DOHH2 (cell line): ENCODE results near the gene MRC2.

Experiments used
- H3F3A ChIP-seq: fragments of 200-600 bp; sonication (generic), shearing (Covaris generic); 2 replicates; pipeline ENCODE4 v1.6.0; 2016; ENCODE audit warnings: antibody characterized with exemption, mild to moderate bottlenecking; ENCODE audit not compliant: control insufficient read depth, insufficient read depth
- H3K27ac ChIP-seq: fragments of 200-600 bp; sonication (generic); 2 replicates; pipeline ENCODE4 v1.5.1; 2014; ENCODE audit warnings: low read depth, mild to moderate bottlenecking, low read length, moderate library complexity
- H3K27me3 ChIP-seq: fragments of 200-600 bp; sonication (generic); 2 replicates; pipeline ENCODE4 v1.6.1; 2014; ENCODE audit warnings: mild to moderate bottlenecking, low read length, mixed read lengths; ENCODE audit not compliant: control insufficient read depth
- H3K36me3 ChIP-seq: fragments of 200-600 bp; sonication (generic); 2 replicates; pipeline ENCODE4 v1.6.1; 2014; ENCODE audit warnings: mild to moderate bottlenecking, low read length, moderate library complexity, mixed read lengths; ENCODE audit not compliant: control insufficient read depth
- H3K4me1 ChIP-seq: fragments of 200-600 bp; sonication (generic); 2 replicates; pipeline ENCODE4 v1.6.1; 2014; ENCODE audit warnings: mild to moderate bottlenecking, low read length, mixed read lengths; ENCODE audit not compliant: control insufficient read depth
- H3K4me2 ChIP-seq: fragments of 200-600 bp; sonication (generic); 2 replicates; pipeline ENCODE4 v1.6.0; 2014; ENCODE audit warnings: mild to moderate bottlenecking, low read length, moderate library complexity
- H3K4me3 ChIP-seq: fragments of 200-600 bp; sonication (generic); 2 replicates; pipeline ENCODE4 v1.5.1; 2014; ENCODE audit warnings: mild to moderate bottlenecking, low read length, mixed read lengths
- H3K79me2 ChIP-seq: fragments of 200-600 bp; sonication (generic); 2 replicates; pipeline ENCODE4 v1.6.1; 2014; ENCODE audit warnings: mild to moderate bottlenecking, low read length, mixed read lengths; ENCODE audit not compliant: control insufficient read depth
- H3K9me2 ChIP-seq: fragments of 200-600 bp; sonication (generic); replicated peaks from 2 replicates; pipeline ENCODE4 v1.6.1; 2014; ENCODE audit warnings: mild to moderate bottlenecking, low read length, mixed read lengths; ENCODE audit not compliant: control insufficient read depth
- H3K9me3 ChIP-seq: fragments of 200-600 bp; sonication (generic); 2 replicates; pipeline ENCODE4 v1.6.1; 2014; ENCODE audit warnings: antibody characterized with exemption, low read length, mixed read lengths; ENCODE audit not compliant: control insufficient read depth, insufficient read depth
- H4K20me1 ChIP-seq: fragments of 200-600 bp; sonication (generic); 2 replicates; pipeline ENCODE4 v1.6.0; 2014; ENCODE audit warnings: low read depth, mild to moderate bottlenecking, antibody characterized with exemption, low read length, moderate library complexity; ENCODE audit not compliant: control insufficient read depth, insufficient read depth
- CTCF ChIP-seq: fragments of 200-600 bp; sonication (generic); IDR thresholded peaks from one replicate; pipeline ENCODE4 v1.5.1; 2014; ENCODE audit warnings: antibody characterized with exemption, mild to moderate bottlenecking, low read depth, low read length; ENCODE audit not compliant: poor library complexity, severe bottlenecking
- EZH2phosphoT487 ChIP-seq: fragments of 200-600 bp; sonication (generic); IDR thresholded peaks from 2 replicates; pipeline ENCODE4 v1.6.1; 2017; ENCODE audit warnings: borderline replicate concordance, mild to moderate bottlenecking, antibody characterized with exemption, low read length, moderate library complexity, mixed read lengths

MRC2 gene

DNA sequence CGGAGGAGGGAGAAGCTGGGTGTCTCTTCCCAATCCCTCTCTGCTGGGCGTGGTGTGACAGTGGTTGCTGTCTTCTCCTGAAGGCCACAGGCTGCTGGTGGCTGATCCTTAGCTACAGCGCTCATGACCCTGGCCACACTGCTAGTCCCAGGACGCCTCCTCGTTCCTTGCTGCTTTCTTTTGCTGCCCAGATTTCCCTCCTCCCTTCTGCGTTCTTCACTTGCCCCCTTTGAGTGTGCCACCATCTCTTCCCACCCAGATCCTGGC lies 90.1 kb downstream of the MRC2 start:
- Histone ChIP-seq H3K27ac (no peak overlapping the region), H3K4me2 (no peak overlapping the region), H3K4me1 (no peaks in the 10 kb centered on the region), H3K9me3 (no peaks in the 10 kb centered on the region), H3K9me2 (no peaks in the 10 kb centered on the region), H3K4me3 (no peak overlapping the region), H3F3A (no peaks in the 10 kb centered on the region), H3K36me3 (no peaks in the 10 kb centered on the region), H3K79me2 (no peaks in the 10 kb centered on the region), H4K20me1 (no peaks in the 10 kb centered on the region; the same call in 1 of the 2 replicates), H3K27me3 (peaks cover 8% of the 10 kb centered on the region)
- no peak for TF ChIP-seq CTCF
- TF ChIP-seq EZH2phosphoT487, result no peak

- no peak for TF ChIP-seq EZH2phosphoT487
- TF ChIP-seq CTCF, result no peak
- Histone ChIP-seq H3K4me3 (no peak overlapping the region), H3K27ac (no peak overlapping the region), H3K9me2 (no peaks in the 10 kb centered on the region), H3K9me3 (no peaks in the 10 kb centered on the region), H3K4me1 (no peaks in the 10 kb centered on the region), H3F3A (no peaks in the 10 kb centered on the region), H3K36me3 (no peaks in the 10 kb centered on the region), H4K20me1 (no peaks in the 10 kb centered on the region; the same call in 1 of the 2 replicates), H3K79me2 (no peaks in the 10 kb centered on the region), H3K27me3 (peaks cover 8% of the 10 kb centered on the region), H3K4me2 (no peak overlapping the region)
Measured at GRCh38 chr17:62717889-62718288, 90.4 kb downstream of the MRC2 start.

GRCh38 chr17:62718429-62718828 lies 91.0 kb downstream of the MRC2 start:
- H3K36me3 ChIP-seq, result no peaks in the 10 kb centered on the region
- no peak overlapping the region for H3K4me3 ChIP-seq
- TF ChIP-seq CTCF, result no peak
- TF ChIP-seq EZH2phosphoT487, result no peak
- no peaks in the 10 kb centered on the region for H3K79me2 ChIP-seq
- peaks cover 8% of the 10 kb centered on the region for H3K27me3 ChIP-seq
- no peaks in the 10 kb centered on the region; the same call in 1 of the 2 replicates for H4K20me1 ChIP-seq
- no peak overlapping the region for H3K27ac ChIP-seq
- H3K4me2 ChIP-seq, result no peak overlapping the region
- H3K9me2 ChIP-seq, result no peaks in the 10 kb centered on the region
- no peaks in the 10 kb centered on the region for H3K9me3 ChIP-seq
- H3F3A ChIP-seq, result no peaks in the 10 kb centered on the region
- no peaks in the 10 kb centered on the region for H3K4me1 ChIP-seq

- no peak overlapping the region for H3K4me2 ChIP-seq
- no peaks in the 10 kb centered on the region for H3F3A ChIP-seq
- no peaks in the 10 kb centered on the region for H3K9me2 ChIP-seq
- no peaks in the 10 kb centered on the region for H3K9me3 ChIP-seq
- no peaks in the 10 kb centered on the region for H3K79me2 ChIP-seq
- no peak overlapping the region for H3K27ac ChIP-seq
- H3K4me3 ChIP-seq, result no peak overlapping the region
- no peak for TF ChIP-seq EZH2phosphoT487
- TF ChIP-seq CTCF, result no peak
- H3K4me1 ChIP-seq, result 0 out of 2 replicates have a peak, but pooled peaks cover 3% of the 10 kb centered on the region
- H3K27me3 ChIP-seq, result peaks cover 13% of the 10 kb centered on the region
- no peaks in the 10 kb centered on the region for H3K36me3 ChIP-seq
- no peaks in the 10 kb centered on the region for H4K20me1 ChIP-seq
Measured at GRCh38 chr17:62719586-62719985, 92.1 kb downstream of the MRC2 start.
